ENCODE data around the gene BICDL2.

DNA sequence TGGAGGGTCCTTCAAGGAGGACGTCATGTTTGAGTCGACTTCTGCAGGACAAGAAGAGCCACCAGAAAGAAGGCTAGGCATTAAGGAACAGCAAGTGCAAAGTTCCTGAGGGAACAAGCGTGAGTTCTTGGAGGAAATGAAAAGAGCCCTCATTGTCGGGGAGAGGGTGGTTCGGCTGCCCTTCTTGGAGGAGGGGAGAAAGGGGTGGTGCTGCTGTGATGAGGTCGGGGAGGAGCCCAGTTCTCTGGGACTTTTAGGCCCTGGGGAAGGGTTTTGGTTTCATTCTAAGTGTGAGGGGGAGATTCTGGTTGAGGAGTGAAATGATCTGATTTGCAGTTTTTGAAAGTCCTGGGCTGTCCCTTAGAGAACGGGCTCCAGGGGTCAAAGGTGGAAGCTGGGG lies 4.1 kb downstream of the BICDL2 start:
- TF ChIP-seq POLR2A (IDR thresholded peaks at IDR 0.05; ENCODE audit: control extremely low read depth in 1 of 2, low read depth in 2 of 2, low read length in 2 of 2) (no peak), ZNF274 (IDR thresholded peaks at IDR 0.05; ENCODE audit: borderline replicate concordance, extremely low read depth, low read length) (no peak), CHD2 (IDR thresholded peaks at IDR 0.05; ENCODE audit: low read length) (no peak), NRF1 (IDR thresholded peaks at IDR 0.05; ENCODE audit: low read depth, low read length) (no peak), HDAC2 (IDR thresholded peaks at IDR 0.05; ENCODE audit: borderline replicate concordance in 1 of 2, low read depth in 2 of 2, low read length in 2 of 2) (no peak), YY1 (IDR thresholded peaks at IDR 0.05; ENCODE audit: low read depth, low read length) (no peak), SAP30 (IDR thresholded peaks at IDR 0.05; ENCODE audit: insufficient read depth, insufficient replicate concordance, low read length) (no peak)
- TF ChIP-seq, protein P1, sequence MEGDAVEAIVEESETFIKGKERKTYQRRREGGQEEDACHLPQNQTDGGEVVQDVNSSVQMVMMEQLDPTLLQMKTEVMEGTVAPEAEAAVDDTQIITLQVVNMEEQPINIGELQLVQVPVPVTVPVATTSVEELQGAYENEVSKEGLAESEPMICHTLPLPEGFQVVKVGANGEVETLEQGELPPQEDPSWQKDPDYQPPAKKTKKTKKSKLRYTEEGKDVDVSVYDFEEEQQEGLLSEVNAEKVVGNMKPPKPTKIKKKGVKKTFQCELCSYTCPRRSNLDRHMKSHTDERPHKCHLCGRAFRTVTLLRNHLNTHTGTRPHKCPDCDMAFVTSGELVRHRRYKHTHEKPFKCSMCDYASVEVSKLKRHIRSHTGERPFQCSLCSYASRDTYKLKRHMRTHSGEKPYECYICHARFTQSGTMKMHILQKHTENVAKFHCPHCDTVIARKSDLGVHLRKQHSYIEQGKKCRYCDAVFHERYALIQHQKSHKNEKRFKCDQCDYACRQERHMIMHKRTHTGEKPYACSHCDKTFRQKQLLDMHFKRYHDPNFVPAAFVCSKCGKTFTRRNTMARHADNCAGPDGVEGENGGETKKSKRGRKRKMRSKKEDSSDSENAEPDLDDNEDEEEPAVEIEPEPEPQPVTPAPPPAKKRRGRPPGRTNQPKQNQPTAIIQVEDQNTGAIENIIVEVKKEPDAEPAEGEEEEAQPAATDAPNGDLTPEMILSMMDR (IDR thresholded peaks at IDR 0.05; ENCODE audit: control extremely low read depth in 1 of 3, insufficient read depth in 1 of 3, low read depth in 1 of 3, low read length in 3 of 3), result no peak

All from H1 (cell line).